ENCODE results near the gene TMEM204. TPM values are rescaled to one million over a fixed set of nuclear protein-coding genes. Genes with fewer than 3 reads are reported as not detected.

The TMEM204 gene
- total RNA-seq, 1 donor from 2014 or later, result 49.9 TPM

DNA sequence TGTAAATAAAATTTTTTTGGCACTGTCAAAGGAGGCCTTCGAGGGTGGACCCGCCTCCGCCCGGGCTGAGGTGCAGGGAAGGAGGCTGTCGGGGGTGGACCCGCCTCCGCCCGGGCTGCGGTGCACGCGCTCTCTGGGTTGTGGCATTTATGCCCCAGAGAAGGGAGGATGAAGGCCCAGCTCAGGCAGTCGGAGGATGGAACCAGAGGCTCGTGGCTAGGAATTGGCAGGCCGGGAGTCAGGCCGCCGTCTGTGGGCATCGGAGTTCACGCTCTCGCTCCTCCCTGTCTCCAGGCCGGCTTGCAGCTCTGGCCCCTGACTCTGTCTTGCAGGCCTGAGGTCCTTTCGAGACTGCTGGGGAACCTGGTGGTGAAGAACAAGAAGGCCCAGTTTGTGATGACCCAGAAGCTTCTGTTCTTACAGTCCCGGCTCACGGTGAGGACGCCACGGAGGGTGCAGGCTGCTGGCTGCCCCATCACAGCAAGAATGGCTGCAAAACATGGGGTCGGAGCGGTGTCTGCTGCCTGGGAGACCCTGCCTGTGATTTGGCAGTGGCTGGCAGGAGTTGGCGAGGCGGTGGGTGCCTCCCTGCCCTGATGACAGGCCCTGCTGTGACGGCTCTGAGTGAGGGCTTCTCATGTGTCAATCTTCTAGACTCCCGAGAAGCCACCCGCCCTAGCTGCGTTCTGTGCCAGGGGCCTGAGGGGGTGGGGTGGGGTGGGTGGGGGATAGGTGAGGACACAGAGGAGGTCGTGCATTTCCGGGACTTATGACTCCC is 34.4 kb upstream of the TMEM204 start:
- intact Hi-C loops (cut with micrococcal nuclease), result loop anchor here (10.0 kb wide), 1 partner anchor 144 kb away; the partner anchor contains the start of genes GNPTG and TSR3

- intact Hi-C loops (cut with micrococcal nuclease), result loop anchor here (10.0 kb wide), 1 partner anchor 145 kb away; the partner anchor contains the start of genes GNPTG and TSR3
These were observed 33.6 kb upstream of the TMEM204 start for GRCh38 chr16:1499756-1500464.

- intact Hi-C loops (cut with micrococcal nuclease), result no loop called here
These were observed 32.9 kb upstream of the TMEM204 start for GRCh38 chr16:1500465-1501150.

- intact Hi-C loops (cut with micrococcal nuclease), result no loop called here
These were observed 31.8 kb upstream of the TMEM204 start for GRCh38 chr16:1501630-1502029.

- intact Hi-C loops (cut with micrococcal nuclease), result no loop called here
These were observed 31.1 kb upstream of the TMEM204 start for GRCh38 chr16:1502092-1503004.

DNA sequence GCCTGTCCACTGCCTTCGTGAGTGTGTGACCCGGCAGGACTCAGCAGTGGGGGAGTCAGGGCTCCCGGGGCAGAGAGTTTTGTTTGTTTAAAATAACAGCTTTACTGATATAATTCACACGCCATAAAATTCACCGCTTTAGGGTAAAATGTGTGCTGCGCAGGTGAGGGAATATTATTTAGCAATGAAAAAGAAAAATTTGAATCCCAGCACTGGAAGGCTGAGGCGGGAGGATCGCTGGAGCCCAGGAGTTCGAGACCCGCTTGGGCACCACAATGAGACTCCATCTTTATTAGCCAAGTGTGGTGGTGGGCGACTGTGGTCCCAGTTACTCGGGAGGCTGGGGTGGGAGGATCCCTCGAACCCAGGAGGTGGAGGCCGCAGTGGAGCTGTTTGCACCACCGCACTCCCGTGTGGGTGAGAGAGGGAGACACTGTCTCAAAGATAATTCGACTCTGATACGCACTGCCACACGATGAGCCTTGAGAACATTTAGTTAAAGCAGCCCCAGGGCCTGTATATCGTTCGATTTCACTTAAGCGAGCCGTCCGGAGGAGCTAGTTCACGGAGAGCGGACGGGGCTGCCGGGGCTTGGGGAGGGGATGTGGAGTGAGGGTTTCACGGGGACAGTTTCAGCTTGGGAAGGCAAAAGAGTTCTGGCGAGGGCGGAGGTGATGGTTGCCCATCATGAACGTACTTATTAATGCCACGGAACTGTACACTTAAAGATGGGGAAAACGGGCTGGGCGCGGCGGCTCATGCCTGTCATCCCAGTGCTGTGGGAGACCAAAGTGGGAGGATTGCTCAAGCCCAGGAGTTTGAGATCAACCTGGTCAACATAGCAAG is 30.1 kb upstream of the TMEM204 start:
- intact Hi-C loops (cut with micrococcal nuclease), result no loop called here

- intact Hi-C loops (cut with micrococcal nuclease), result no loop called here
These were observed 28.2 kb upstream of the TMEM204 start for GRCh38 chr16:1505073-1505844.

DNA sequence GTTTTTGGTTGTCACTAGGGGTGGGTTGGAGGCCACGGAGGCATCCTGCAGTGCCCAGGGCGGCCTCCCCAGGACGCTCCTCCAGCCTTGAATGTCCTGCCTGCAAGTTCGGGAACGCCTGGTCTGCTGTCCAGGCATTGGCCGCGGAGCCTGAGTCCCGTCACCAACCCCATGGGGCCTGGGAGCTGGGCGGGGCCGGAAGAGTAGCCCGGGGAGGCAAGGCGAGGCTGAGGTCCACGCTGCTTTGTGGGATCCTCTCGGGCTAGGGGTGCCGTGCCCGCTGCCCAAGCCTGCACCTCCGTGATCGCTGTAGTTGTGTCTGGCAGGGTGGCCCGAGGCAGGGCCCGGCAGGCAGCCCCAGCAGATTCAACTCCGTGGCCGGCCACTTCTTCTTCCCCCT is 27.6 kb upstream of the TMEM204 start:
- intact Hi-C loops (cut with micrococcal nuclease), result no loop called here

GRCh38 chr16:1506494-1507213 is 26.8 kb upstream of the TMEM204 start:
- intact Hi-C loops (cut with micrococcal nuclease), result no loop called here

DNA sequence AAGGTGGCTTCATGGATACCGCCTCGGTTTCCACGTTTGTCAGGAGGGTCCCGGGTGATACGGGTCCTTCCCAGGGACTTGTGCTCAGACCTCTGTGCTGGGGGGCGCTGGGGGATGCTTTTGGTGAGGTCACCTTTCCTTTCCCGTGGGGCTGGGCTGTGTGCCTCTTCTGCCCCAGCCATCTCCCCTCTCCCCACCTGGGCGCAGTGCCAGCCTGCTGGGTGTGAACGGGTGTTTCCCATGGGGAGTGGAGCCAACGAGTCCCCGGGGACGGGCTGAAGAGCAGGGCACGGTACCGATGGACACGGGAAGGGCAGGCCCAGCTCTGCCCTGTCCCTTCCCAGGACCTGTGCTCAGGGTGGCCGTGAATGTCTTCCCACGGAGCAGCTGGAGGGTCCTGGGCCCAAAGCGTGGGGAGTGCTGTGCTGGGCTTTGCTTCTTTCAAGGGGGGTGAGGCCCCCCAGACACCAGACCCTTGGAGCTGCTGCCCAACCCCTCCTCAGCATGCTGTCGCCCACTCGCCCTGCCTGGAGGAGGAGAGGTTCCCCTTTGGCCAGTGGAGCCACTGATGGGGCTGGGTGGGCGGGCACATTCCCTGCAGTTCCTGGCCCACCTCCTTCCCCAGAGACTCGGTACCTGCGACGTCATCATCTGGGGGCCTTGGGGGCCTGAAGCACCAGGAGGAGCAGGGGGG is 24.8 kb upstream of the TMEM204 start:
- intact Hi-C loops (cut with micrococcal nuclease), result no loop called here

GRCh38 chr16:1509307-1510221 is 23.9 kb upstream of the TMEM204 start:
- intact Hi-C loops (cut with micrococcal nuclease), result no loop called here

GRCh38 chr16:1510272-1510671 is 23.2 kb upstream of the TMEM204 start:
- intact Hi-C loops (cut with micrococcal nuclease), result no loop called here

- intact Hi-C loops (cut with micrococcal nuclease), result no loop called here
These were observed 22.5 kb upstream of the TMEM204 start for GRCh38 chr16:1510941-1511351.

- intact Hi-C loops (cut with micrococcal nuclease), result no loop called here
These were observed 21.6 kb upstream of the TMEM204 start for GRCh38 chr16:1511662-1512569.

- intact Hi-C loops (cut with micrococcal nuclease), result no loop called here
These were observed 20.7 kb upstream of the TMEM204 start for GRCh38 chr16:1512774-1513173.

- intact Hi-C loops (cut with micrococcal nuclease), result no loop called here
These were observed 19.0 kb upstream of the TMEM204 start for GRCh38 chr16:1514507-1514906.
